ENCODE measurements around the gene OPCML.

The OPCML gene

DNA sequence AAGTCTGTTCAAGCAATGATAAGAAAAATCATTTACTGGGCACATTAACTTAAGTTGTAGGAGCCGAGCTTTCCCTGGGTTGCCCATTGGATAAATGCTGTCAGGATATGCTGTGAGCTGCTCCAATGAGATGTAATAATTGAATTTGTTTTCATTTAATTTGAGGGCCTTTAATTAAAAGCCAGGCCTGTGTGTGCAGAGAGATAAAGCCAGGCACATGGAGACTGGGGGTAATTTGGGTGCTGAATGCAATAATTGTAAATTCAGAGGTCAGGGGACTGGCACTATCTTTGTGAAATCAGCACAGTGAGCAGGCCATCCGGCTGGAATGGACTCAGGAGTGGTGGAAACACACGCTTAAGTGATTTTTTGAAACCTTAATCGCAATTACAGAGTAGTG lies 125.8 kb downstream of the OPCML start:
- no peak for DNase-seq

DNA sequence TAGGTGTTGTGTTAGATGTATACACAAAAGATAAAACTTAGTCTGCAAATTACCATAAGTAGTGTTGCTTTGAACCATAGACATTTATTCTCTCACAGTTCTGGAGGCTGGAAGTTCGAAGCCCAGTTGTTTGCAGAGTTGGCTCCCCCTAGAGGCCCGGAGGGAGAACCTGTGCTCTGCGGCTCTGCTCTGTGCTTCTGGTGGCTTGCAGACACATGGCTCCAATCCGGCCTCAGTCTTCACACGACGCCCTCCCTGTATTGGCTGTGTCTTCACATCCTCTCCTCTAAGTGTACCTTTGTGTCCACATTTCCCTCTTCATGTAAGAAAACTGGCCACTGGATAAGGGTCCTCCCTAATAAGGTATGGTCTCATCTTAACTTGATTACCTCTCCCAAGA lies 128.4 kb downstream of the OPCML start:
- no peak for DNase-seq

DNA sequence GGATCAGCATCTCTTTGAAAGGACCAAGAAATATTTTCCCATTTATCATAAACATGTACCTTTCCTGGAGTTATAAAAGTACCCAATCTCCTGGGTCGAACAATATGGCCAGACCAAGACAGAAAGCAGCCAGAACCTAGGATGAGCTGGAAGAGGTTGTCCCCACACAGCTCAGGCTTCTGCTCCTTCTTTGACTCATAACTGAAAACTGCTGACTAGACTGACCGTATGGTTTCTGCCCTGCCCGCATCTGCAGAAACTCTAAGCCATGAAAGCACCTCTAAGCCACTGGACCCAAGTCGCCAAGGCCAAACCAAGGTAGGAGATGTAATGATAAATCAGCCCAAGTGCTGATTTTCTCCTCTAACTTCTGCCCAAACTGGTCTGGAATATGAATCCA lies 129.8 kb downstream of the OPCML start:
- no peak for DNase-seq

DNA sequence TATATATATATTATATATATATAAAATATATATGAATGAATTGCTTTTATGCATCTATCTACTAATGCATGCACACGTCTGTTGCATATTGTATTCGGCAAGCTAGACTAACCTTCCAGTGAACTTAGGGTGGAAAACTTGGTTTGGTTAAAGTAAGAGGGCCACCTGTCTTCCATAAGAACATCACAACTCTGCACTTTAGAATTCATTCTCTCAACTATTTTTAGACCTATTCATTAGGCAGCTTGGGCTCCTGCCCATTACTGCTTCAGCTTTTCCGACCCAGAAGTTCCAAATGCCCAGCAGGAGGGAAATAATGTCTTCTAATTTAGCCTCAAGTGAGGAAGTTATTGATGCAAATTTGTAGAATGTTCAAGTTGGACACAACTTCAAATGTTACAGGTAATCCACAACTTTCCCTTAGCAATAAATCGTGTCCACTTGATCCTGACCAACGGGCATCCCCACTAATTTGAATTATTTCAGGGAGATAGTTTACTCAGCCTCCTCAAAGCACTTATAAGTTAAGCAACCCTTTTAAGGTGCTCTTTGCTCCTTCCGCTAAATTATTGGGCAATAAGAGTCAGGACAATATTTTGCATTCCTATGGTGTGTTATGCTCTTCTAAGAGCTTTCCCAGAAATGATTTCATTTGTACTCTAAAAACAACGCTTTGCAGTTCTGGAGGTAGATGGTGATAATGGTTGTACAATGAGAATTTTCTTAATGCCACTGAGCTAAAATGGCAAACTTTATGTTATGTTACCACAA lies 132.3 kb downstream of the OPCML start:
- DNase-seq = no peak

DNA sequence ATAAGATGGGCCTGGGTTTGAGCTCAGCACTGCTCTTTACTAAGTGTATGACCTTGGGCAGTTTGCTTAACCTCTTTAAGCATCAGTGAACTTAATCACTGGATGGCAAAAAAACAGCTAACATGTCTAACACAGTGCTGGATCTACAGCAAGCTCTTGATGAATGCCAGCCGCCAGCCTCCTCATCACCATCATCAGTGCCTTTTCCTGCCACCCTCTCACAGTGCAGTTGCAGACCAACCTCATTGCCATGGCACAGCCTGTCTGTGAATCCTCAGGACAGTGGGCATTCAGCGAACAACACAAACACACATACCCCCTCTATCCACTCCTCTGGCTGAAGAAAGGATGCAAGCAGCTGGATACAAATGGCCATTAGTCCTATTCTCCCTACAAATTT lies 133.0 kb downstream of the OPCML start:
- DNase-seq = no peak

DNA sequence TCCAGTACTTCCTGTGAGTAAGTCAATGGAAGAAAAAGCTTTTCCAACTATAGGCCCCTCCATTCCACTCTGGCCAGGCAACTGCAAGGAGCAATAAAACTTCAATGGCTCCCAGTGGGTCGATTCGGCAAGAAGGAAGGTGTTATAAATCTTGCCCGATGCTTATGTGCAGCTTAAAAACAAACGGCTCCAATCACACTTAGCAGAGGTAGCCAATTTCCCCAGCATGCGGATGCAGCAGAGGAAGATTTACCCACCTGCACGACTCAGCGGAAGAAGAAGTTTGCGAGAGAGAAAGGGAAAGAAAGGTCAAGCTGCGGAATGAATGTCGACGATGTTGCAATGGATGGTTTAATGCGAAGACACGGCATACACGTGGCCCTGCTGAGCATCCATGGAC lies 141.5 kb downstream of the OPCML start:
- no peak for DNase-seq

DNA sequence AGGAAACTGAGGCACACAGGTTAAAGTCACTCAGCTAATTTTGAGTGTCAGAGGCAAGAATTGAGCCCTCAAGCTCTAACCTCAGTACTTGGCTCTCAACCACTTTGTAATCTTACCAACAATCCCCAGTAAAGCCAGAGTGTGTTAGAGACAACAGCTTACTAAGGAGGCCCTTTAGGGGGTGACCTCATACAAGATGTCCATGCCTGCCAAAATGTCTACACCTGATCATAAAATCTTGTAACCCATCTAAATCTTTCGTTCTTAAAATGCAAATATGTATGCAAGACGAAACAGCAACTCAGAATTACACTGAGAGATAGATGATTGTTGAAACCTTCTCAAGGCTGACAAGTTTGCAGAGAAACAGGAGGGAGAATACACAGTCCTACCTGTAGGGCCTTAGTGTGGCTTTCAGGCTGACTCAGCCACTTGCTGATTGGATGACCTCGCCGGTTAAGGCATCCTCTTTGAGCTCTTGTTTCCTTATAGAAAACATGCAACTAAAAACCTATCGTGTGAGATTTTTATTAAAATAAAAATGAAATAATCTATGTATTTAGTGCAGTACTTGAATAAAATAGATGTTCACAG lies 143.2 kb downstream of the OPCML start:
- DNase-seq = no peak

DNA sequence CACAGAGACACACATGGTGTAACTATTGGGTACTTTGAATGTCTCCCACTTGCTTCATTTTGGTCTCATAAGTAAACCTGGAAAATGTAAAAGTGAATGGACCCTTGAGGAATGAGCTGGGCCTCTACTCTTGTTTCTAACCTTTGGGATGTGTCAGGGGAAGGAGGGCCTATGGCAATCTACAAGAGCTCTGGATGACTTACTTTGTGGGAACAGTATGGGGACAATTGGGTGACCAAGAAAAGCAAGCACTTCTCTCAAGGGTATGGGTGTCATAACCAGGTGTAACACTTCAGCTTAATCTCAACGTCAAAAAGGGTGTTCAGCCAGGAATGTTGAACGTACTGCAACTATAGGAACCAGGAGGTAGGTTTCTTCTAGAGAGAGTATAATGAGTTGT lies 144.0 kb downstream of the OPCML start:
- no peak for DNase-seq

DNA sequence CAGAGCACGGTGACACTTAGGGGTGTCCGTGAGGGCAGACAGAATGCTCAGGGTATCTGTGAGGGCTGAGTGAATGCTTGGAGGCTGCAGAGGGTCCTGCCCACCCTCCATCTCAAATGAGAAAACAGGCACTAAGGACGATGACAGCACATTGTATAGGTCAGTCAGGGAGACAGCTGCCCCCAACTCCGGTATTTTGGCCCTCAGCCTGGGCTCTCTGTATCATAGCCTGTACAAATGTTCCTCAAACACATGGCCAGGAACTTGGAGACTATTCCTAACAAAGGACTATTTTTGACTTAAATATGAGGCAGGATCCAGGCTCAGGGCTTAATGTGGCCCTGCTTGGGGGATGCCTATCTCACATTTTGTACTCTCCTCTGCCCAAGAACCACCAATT lies 145.4 kb downstream of the OPCML start:
- DNase-seq = no peak

DNA sequence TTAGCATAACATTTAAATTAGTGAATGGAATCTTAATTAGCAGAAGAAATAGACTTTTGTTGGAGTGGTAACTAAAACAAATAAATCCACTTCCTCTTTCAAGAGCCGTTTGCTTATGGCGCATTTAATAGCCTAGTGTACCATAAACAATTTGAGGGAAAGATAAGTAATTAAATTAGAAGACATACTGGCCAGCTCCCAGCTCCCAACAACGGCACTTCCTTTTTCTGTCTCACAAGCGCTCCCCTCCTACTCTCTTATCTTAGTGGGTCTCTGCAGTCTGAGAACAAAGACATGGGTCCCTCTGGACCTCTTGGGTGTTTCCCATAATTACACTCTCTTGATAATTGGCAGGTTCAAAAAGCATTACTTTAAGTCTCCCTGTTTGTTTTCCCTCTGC lies 146.0 kb downstream of the OPCML start:
- no peak for DNase-seq

DNA sequence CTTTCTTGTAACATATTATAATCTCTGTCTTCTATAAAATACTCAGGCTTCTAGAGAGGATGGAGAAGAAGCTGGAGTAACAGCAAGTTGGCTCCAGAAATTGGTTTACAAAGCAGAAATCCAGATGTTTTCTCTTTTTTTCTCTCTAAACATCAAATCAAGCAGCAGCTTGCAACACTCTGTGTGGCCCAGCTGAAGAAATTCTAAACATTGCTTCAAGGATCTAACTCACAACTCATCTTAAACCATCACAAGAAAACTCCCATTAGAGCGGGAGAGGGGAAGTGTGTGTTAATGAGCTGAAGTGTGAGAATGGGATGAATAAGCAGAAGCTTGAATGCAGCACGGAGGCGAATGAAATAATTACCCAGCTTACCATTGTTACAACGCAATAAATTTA lies 146.5 kb downstream of the OPCML start:
- no peak for DNase-seq

DNA sequence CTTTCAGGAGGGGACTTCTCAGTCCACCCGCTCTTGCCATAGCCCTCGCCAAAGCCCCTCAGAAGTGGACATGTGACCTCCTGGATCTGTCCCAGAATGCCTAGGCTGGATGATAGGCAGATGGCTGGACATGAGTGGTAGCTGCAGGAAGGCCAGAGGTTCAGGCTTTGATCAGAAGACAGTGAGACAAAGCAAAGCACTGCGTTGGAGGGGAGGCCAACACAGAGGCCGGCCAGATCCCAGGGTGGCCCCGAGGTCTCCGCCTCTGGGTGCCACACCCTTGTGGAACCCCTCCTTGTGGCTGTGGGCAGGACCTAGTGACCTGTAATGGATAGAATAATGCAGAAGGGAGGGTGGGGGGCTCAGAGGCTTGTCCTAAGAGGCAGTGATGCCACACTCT lies 147.6 kb downstream of the OPCML start:
- no peak for DNase-seq

DNA sequence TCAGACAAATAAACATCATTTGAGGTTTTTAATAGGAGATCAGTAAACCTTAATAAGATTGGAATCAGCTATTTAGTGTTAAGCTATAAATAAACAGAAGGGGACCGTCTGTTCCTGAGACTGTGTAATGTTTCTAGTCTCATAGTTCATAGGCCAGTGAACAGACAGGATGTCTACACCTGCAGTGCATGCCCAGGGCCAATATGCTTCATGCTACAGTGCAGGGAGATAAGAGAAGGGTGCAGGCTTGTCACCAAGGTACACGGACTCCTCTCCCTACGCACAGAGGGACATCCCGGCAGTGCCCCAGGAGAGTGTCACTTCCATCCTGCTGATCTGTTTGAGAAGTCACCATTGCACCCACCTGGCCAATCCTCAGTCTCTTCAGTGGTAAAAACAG lies 148.6 kb downstream of the OPCML start:
- no peak for DNase-seq

DNA sequence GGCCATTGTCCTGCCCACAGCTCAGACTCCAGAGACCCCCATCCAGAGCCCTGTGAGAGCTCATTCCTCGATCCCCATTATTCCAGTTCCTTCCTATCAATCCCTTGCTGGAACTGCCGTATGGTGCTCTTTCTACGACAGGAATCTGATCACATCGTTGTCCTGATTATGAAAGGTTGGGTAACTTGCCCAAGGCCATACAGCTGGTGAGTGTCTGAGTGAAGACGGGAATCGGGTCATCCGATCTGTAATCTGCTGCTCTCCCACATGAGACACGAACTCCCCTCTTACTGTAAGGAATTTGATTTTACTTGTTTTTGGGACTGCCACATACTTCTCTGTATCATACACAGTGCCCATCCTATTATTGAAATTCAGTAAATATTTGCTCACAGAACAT lies 149.1 kb downstream of the OPCML start:
- no peak for DNase-seq

DNA sequence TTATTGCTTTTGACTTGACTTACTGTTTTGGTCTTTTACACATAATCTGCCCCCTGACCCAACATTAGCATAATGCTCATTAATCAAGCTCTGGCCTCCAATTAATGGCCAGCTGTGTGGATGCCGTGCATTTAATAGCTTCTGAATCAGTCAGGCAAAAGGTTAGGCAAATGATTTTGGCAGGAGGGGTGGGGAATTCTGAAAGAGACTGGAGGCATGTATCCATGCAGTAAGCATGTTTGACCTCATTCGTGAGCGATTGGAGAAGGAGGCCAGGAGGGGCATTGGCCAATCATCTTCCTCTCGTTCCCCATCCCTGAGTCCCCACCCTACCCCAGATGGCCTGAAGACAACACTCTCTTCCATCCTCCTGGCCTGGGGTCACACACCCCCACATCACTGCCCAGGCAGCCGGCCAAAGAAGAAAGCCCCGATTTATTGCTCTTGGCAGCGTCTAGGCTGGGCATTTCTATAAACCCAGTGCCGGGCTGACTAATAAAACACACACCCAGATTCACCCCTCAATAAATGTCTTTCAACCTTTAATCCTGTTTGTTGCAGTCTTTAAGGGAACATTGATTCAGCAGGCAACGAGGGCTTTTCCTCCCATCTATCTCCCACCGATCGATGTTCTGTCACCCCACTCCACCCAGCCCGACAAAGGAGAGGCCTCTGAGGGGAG lies 150.0 kb downstream of the OPCML start:
- no peak for DNase-seq

DNA sequence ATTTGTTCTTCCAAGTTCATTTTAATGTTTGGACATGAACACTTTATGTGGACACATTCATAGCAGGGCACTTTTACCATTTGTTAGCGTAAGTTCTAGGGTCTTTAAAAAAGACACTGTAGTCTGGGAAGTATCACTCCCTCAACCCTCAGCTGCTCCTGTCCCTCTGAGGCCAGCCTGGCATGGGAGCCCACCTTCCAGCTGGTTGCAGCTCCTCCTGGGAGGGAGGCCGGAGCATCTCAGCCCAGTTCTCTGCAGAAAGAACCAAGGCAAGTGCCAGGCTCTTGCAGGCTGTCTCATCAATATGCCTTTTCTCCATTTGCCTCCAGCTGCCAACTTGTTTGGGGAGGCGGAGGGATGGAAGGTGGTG lies 150.6 kb downstream of the OPCML start:
- no peak for DNase-seq

DNA sequence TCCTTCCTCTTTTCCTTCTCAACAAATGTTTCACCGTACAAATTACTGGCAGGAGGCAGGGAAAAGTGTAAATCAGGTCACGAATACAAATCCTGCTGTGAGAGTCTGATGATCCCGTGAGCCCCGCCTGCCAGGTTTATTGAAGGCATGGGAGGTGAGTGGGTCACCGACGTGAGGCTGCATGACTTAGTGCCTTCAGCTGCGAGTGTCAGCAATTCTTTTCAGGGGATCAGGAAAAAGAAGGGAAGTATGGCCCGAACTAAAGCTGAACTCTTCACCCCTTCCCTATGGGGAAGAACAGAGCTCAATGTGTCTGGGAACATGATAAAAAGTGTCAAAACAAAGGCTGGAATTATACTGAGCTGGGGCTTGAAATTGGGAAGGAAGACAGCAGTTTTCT lies 166.2 kb downstream of the OPCML start:
- DNase-seq = no peak

DNA sequence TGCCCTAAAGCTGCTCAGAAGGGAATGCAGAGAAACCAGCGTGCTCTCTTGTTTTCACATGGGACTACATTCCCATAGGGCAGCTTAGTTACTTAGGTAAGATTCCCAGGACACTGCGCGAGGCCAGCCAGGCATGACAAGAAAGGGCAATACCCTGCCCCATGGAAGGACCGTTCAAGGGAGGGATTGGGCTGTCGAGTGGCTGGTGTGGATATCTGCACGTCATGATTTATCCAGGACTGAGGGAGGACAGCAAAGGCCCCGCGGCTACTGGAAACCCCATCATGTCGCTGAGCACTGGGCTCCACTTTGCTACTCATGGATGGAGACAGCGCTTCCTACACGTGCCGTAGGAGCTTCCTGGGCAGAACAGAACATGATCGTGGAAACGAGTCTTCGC lies 169.4 kb downstream of the OPCML start:
- no peak for DNase-seq

DNA sequence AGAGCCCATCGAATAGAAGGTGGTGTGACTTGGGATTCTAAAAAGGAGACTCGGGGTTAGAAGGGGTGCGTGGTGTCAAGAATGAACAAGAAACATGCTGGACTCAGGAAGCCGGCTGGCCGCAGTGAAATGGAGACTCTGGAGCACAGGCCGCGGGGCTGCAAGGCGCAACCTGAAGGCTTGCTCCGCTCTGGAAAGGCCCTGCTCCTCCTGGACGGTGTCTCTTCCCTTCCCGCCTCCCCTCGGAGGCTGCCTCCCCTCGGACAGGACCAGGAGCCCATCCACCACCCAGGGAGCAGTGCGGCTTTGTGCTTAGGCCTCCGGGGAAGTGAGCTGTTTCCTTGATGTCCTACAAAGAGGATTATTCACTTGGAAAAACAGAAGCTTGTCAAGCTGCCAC lies 170.1 kb downstream of the OPCML start:
- no peak for DNase-seq

DNA sequence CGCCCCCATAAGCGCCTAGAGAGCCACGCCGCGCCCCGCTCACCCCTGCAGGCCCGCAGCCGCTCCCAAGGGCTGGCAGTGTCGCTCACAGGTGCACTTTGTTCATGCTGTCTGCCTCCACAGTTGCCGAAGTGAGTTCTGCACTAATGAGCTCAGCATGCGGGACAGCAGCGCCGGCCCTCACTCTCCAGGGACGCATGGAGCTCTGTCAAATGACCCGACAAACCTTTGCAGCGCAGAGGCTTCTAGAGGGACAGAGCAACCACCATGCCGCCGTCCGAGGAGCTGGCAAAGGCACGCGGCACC lies 170.7 kb downstream of the OPCML start:
- DNase-seq = no peak

DNA sequence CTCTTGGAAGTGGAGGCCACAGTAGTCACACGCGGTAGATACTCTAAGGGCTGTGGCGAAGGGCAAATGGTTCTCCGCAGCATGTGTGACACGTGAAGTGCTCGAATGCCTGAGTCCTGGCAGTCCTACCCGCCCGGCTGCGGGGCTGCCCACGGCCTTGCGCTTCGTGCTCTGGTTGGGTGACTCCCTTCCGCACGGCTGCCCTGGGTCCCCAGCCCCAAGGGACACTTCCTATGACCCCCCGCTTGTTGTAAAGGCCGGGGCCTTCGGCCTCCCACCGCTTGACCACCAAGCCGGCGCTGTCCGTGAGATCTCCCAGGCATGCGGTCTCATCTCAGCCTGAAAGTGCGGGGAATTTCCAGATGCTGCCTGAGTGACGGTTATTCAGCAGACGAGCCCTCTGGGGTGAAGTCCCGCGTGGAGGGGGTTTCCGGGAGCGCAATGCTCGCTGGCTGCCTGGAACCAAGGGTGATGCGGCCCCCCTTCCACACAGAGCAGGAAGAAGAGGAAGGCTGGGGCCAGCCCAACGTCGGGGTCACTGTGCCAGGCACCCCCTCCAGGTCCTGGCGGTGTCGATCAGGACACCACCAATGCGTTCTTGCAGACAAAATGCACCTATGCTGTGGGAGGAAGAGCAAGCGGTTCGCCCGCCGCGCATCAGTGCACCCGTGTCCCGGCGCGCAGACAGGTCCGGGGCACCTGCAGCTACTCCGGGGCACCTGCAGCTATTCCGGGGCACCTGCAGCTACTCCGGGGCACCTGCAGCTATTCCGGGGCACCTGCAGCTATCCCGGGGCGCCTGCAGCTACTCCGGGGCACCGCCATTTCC lies 171.2 kb downstream of the OPCML start:
- no peak for DNase-seq

DNA sequence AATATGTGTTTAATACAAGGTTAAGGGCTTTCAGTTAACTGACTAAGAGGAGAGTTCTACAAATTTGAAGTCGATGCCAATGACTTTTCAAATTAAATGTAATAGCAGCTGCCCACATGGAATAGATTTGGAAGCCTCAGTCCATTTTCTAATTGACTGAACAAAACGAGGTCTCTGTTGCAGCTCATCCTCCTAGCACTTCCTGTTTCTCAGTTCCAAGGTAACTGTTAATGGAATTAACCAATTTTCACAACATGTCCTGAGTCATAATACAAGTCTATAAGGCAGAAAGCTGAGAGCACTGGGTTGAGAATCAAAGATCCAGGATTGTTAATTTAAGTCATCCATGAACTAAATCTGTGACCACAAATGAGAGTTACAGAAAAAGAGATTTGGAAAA lies 177.2 kb downstream of the OPCML start:
- DNase-seq = no peak

DNA sequence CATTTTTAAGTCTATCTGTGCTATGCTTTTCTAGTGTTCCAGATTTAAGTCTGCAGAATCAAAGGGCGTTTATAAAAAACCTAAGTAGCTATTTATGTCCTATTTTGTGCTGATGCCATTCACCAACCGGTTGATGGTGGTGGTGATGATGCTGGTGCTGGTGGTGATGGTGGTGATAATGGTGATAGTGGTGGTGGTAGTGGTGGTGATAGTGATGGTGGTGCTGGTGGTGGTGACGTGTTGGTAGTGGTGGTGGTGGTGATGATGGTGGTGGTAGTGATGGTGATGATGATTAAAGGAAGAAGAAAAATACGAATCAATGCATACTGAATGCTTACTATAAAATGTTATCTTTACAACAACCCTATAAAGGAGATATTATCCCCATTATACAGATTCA lies 178.2 kb downstream of the OPCML start:
- no peak for DNase-seq

DNA sequence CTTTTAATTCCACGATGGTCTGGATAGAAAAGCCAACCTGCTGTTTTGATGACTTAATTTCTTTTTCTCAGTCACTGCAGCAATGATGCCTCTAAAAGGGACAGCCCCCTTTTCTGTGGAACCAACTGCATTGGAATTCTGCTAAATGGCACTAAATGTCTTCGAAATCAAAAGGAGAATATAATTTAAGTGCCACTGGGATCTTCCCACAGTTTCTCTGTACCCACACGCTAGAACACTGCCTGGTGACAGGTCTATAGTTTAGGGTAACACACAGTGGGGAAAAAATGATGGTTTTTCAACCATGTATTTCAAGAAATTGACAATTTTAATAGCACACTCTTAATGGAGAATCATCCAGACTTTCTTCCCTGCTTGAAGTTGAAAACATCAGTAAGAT lies 182.3 kb downstream of the OPCML start:
- DNase-seq = no peak

Measured in NCI-H187 treated with DMSO at 0.1 percent for 48 hours (cell line).